Stomach (tissue), 4 donors: ENCODE data around the gene ISCA1.

Experiments used
- EP300 ChIP-seq: sonication (generic); formaldehyde crosslinking; IDR thresholded peaks from one replicate; pipeline ENCODE4 v1.6.1; 2017; ENCODE audit warnings: antibody characterized with exemption
- POLR2A ChIP-seq, 4 donors: fragments of 450-650 bp; IDR thresholded peaks; one replicate each; pipeline ENCODE4 v1.6.1; 2016; ENCODE audit warnings: antibody characterized with exemption in 4 of 4, control low read depth in 2 of 4, mild to moderate bottlenecking in 1 of 4, moderate library complexity in 1 of 4
- POLR2AphosphoS5 ChIP-seq, 3 donors: sonication (generic); formaldehyde crosslinking; IDR thresholded peaks; one replicate each; pipeline ENCODE4 v1.6.1; 2016; ENCODE audit warnings: antibody characterized with exemption in 3 of 3
- TF ChIP-seq, protein P1 (sequence below), 7 experiments: fragments of 450-650 bp in 4 of 7; fragments of 200-600 bp in 3 of 7; sonication (generic) in 3 of 7; IDR thresholded peaks; one replicate each; pipeline ENCODE4 v1.5.1; 2016 to 2019; ENCODE audit warnings: antibody characterized with exemption in 7 of 7, control low read depth in 2 of 7, mild to moderate bottlenecking in 1 of 7

DNA sequence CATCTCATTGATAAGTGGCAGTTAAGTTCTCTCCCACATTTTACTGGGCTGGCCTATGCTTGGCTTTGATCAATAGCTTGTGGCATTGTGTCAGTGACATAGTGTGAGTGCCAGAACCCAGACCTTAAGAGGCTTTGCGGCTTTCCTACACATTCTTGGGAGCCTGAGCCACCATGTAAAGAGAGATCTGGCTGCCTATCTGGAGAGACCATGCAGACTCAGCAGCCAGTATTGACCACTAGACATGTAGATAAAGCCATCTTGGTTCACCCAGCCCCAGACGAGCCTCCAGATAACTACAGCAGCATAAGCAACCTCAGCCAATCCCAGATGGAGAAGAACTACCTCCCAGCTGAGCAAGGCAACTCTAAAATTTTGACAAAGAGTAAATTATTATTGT lies 51.5 kb downstream of the ISCA1 start:
- TF ChIP-seq, protein P1, sequence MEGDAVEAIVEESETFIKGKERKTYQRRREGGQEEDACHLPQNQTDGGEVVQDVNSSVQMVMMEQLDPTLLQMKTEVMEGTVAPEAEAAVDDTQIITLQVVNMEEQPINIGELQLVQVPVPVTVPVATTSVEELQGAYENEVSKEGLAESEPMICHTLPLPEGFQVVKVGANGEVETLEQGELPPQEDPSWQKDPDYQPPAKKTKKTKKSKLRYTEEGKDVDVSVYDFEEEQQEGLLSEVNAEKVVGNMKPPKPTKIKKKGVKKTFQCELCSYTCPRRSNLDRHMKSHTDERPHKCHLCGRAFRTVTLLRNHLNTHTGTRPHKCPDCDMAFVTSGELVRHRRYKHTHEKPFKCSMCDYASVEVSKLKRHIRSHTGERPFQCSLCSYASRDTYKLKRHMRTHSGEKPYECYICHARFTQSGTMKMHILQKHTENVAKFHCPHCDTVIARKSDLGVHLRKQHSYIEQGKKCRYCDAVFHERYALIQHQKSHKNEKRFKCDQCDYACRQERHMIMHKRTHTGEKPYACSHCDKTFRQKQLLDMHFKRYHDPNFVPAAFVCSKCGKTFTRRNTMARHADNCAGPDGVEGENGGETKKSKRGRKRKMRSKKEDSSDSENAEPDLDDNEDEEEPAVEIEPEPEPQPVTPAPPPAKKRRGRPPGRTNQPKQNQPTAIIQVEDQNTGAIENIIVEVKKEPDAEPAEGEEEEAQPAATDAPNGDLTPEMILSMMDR (IDR thresholded peaks at IDR 0.05), result no peak
- TF ChIP-seq POLR2A (IDR thresholded peaks at IDR 0.05), result no peak
- TF ChIP-seq POLR2AphosphoS5 (IDR thresholded peaks at IDR 0.05), result no peak
- TF ChIP-seq EP300, result no peak
